Esophagus squamous epithelium (tissue), 5 donors: ENCODE data around the gene ZNF516. TPM values are rescaled to one million over a fixed set of nuclear protein-coding genes. Genes with fewer than 3 reads are reported as not detected.

Source experiments
- DNase-seq: peaks from one replicate; lab custom pipeline; 2025; lab: John Stamatoyannopoulos, UW
- H3K27ac ChIP-seq, 4 donors: fragments of 200-600 bp; sonication (generic); one replicate each; pipeline ENCODE4 v1.5.1; 2016 to 2019; ENCODE audit warnings: mild to moderate bottlenecking in 1 of 4
- H3K27me3 ChIP-seq, 4 donors: fragments of 200-600 bp; sonication (generic); 1 replicate in 3 of 4; 2 replicates in 1 of 4; pipeline versions ENCODE4 v1.5.1 to v1.6.0; 2017 to 2021; ENCODE audit warnings: antibody characterized with exemption in 1 of 4
- H3K36me3 ChIP-seq, 3 donors: fragments of 200-600 bp; sonication (generic); one replicate each; pipeline ENCODE4 v1.5.1; 2016 to 2019
- H3K4me1 ChIP-seq, 3 donors: fragments of 200-600 bp; sonication (generic); one replicate each; pipeline ENCODE4 v1.5.1; 2017 to 2019
- H3K4me3 ChIP-seq, 4 donors: fragments of 200-600 bp; sonication (generic); 1 replicate in 3 of 4; 2 replicates in 1 of 4; pipeline ENCODE4 v1.5.1; 2016 to 2019; ENCODE audit warnings: mild to moderate bottlenecking in 2 of 4, moderate library complexity in 1 of 4
- H3K9me3 ChIP-seq, 3 donors: fragments of 200-600 bp; sonication (generic); one replicate each; pipeline ENCODE4 v1.5.1; 2016 to 2019
- CTCF ChIP-seq, 6 experiments: fragments of 450-650 bp in 4 of 6; fragments of 200-600 bp in 2 of 6; sonication (generic) in 2 of 6; IDR thresholded peaks; one replicate each; pipeline ENCODE4 v1.5.1; 2016 to 2019; ENCODE audit warnings: antibody characterized with exemption in 6 of 6, mild to moderate bottlenecking in 4 of 6, moderate library complexity in 4 of 6
- POLR2A ChIP-seq, 4 donors: fragments of 450-650 bp; IDR thresholded peaks; one replicate each; pipeline ENCODE4 v1.6.1; 2017; ENCODE audit warnings: antibody characterized with exemption in 4 of 4, mild to moderate bottlenecking in 4 of 4, moderate library complexity in 3 of 4
- WGBS, 2 donors: methylation state at CpG; one replicate each; pipeline ENCODE4 v1.1.5; 2018; 5-methylcytosine and 5-hydroxymethylcytosine counted together
- intact Hi-C: fragments of 100-400 bp; cut with DNase I; formaldehyde crosslinking; loops from one replicate; pipeline ENCODE4 v1.15.0; 2022
- total RNA-seq, 4 donors: library from RNA; depleted of rRNA; stranded (reverse); fragments of >200 nt; gene quantifications; one replicate each; pipeline ENCODE4 v1.1.0, GENCODE V29; 2016
- donor health status: DM: yes; HTN: yes; CAD: no.

ZNF516 gene
- total RNA-seq, 4 donors from 2014 or later = 18.0 to 23.9 (median 19.2) TPM

GRCh38 chr18:76335859-76336640, 159.0 kb downstream of the ZNF516 start:
- Histone ChIP-seq H3K4me3 (no peak overlapping the region), H3K9me3 (peaks cover 0 to 11% (median 6%) of the 10 kb centered on the region in 3 donors), H3K36me3 (no peaks in the 10 kb centered on the region), H3K4me1 (peaks cover 0 to 5% (median 0%) of the 10 kb centered on the region in 3 donors), H3K27ac (no peak overlapping the region), H3K27me3 (no peaks in the 10 kb centered on the region)
- 44 to 52% methylated on average over 9 to 10 of the region's 10 CpGs for WGBS, 2 donors
- intact Hi-C loops = no loop called here
- no peak for DNase-seq
- TF ChIP-seq CTCF (IDR thresholded peaks at IDR 0.05) (no peak), POLR2A (IDR thresholded peaks at IDR 0.05) (no peak)

- Histone ChIP-seq H3K36me3 (no peaks in the 10 kb centered on the region), H3K4me3 (no peak overlapping the region), H3K27ac (no peak overlapping the region), H3K4me1 (no peaks in the 10 kb centered on the region), H3K9me3 (peaks cover 0 to 8% (median 0%) of the 10 kb centered on the region in 3 donors), H3K27me3 (peaks cover 0 to 6% (median 0%) of the 10 kb centered on the region in 4 donors)
- no peak for TF ChIP-seq POLR2A (IDR thresholded peaks at IDR 0.05)
- no peak for TF ChIP-seq CTCF (IDR thresholded peaks at IDR 0.05)
- no peak for DNase-seq
- intact Hi-C loops = no loop called here
- WGBS, 2 donors = 63 to 81% methylated on average over 2 to 3 of the region's 4 CpGs
These were observed 166.9 kb downstream of the ZNF516 start for GRCh38 chr18:76328140-76328539.

- no peak for DNase-seq
- H3K4me3 ChIP-seq = no peak overlapping the region
- H3K27ac ChIP-seq = no peak overlapping the region
- intact Hi-C loops = no loop called here
- H3K36me3 ChIP-seq = no peaks in the 10 kb centered on the region
- TF ChIP-seq CTCF (IDR thresholded peaks at IDR 0.05) = no peak
- TF ChIP-seq POLR2A (IDR thresholded peaks at IDR 0.05) = no peak
- H3K4me1 ChIP-seq = no peaks in the 10 kb centered on the region
- peaks cover 0 to 6% (median 0%) of the 10 kb centered on the region in 4 donors for H3K27me3 ChIP-seq
- WGBS, 2 donors = 56 to 60% methylated on average over 7 of the region's 7 CpGs
- H3K9me3 ChIP-seq = no peaks in the 10 kb centered on the region
These were observed 171.2 kb downstream of the ZNF516 start for GRCh38 chr18:76323891-76324290.

GRCh38 chr18:76322686-76323085, 172.4 kb downstream of the ZNF516 start:
- Histone ChIP-seq H3K9me3 (no peaks in the 10 kb centered on the region), H3K4me3 (no peak overlapping the region), H3K27ac (no peak overlapping the region), H3K27me3 (peaks cover 0 to 3% (median 0%) of the 10 kb centered on the region in 4 donors), H3K36me3 (no peaks in the 10 kb centered on the region), H3K4me1 (no peaks in the 10 kb centered on the region)
- no peak for DNase-seq
- TF ChIP-seq POLR2A (IDR thresholded peaks at IDR 0.05) (no peak), CTCF (IDR thresholded peaks at IDR 0.05) (no peak)
- intact Hi-C loops = no loop called here
- WGBS, 2 donors = 77 to 86% methylated on average over 7 of the region's 7 CpGs

GRCh38 chr18:76319366-76319765, 175.7 kb downstream of the ZNF516 start:
- Histone ChIP-seq H3K4me1 (no peaks in the 10 kb centered on the region), H3K36me3 (no peaks in the 10 kb centered on the region), H3K4me3 (no peak overlapping the region), H3K9me3 (no peaks in the 10 kb centered on the region), H3K27ac (no peak overlapping the region), H3K27me3 (no peaks in the 10 kb centered on the region)
- WGBS, 2 donors = 83 to 88% methylated on average over 5 of the region's 5 CpGs
- DNase-seq = no peak
- intact Hi-C loops = no loop called here
- TF ChIP-seq POLR2A (IDR thresholded peaks at IDR 0.05) = no peak
- TF ChIP-seq CTCF (IDR thresholded peaks at IDR 0.05) = no peak
